ENCODE data around the gene PLXNA4.

PLXNA4 gene

GRCh38 chr7:132247995-132248618, 328.2 kb downstream of the PLXNA4 start:
- Histone ChIP-seq H3K9ac (ENCODE audit: low read length) (no peak overlapping the region), H3K9me3 (ENCODE audit: low read length) (no peaks in the 10 kb centered on the region), H3K36me3 (ENCODE audit: insufficient read depth, low read length) (no peaks in the 10 kb centered on the region), H3K4me3 (ENCODE audit: low read depth in 1 of 2, low read length in 2 of 2) (no peak overlapping the region), H3K4me1 (ENCODE audit: insufficient read depth, low read length) (peaks cover 21% of the 10 kb centered on the region), H3K27ac (ENCODE audit: low read depth, low read length) (no peak overlapping the region), H3K27me3 (ENCODE audit: control insufficient read depth in 1 of 2, insufficient read depth in 2 of 2, low read length in 2 of 2) (no peaks in the 10 kb centered on the region)

GRCh38 chr7:132246591-132246990, 329.7 kb downstream of the PLXNA4 start:
- H3K36me3 ChIP-seq (ENCODE audit: insufficient read depth, low read length) = no peaks in the 10 kb centered on the region
- H3K4me1 ChIP-seq (ENCODE audit: insufficient read depth, low read length) = peaks cover 16% of the 10 kb centered on the region
- H3K9ac ChIP-seq (ENCODE audit: low read length) = no peak overlapping the region

GRCh38 chr7:132245539-132245938, 330.7 kb downstream of the PLXNA4 start:
- Histone ChIP-seq H3K9ac (ENCODE audit: low read length) (no peak overlapping the region), H3K27me3 (ENCODE audit: control insufficient read depth in 1 of 2, insufficient read depth in 2 of 2, low read length in 2 of 2) (no peaks in the 10 kb centered on the region), H3K27ac (ENCODE audit: low read depth, low read length) (no peak overlapping the region), H3K9me3 (ENCODE audit: low read length) (no peaks in the 10 kb centered on the region), H3K36me3 (ENCODE audit: insufficient read depth, low read length) (no peaks in the 10 kb centered on the region), H3K4me3 (ENCODE audit: low read depth in 1 of 2, low read length in 2 of 2) (no peak overlapping the region), H3K4me1 (ENCODE audit: insufficient read depth, low read length) (peaks cover 6% of the 10 kb centered on the region)

More at GRCh38 chr7:132246591-132246990, 329.7 kb downstream of the PLXNA4 start:
- no peaks in the 10 kb centered on the region for H3K9me3 ChIP-seq (ENCODE audit: low read length)
- no peaks in the 10 kb centered on the region for H3K27me3 ChIP-seq (ENCODE audit: control insufficient read depth in 1 of 2, insufficient read depth in 2 of 2, low read length in 2 of 2)
- no peak overlapping the region for H3K4me3 ChIP-seq (ENCODE audit: low read depth in 1 of 2, low read length in 2 of 2)
- H3K27ac ChIP-seq (ENCODE audit: low read depth, low read length) = no peak overlapping the region

- no peaks in the 10 kb centered on the region for H3K36me3 ChIP-seq (ENCODE audit: insufficient read depth, low read length)
- H3K27ac ChIP-seq (ENCODE audit: low read depth, low read length) = no peak overlapping the region
- H3K9ac ChIP-seq (ENCODE audit: low read length) = no peak overlapping the region
- no peak overlapping the region for H3K4me3 ChIP-seq (ENCODE audit: low read depth in 1 of 2, low read length in 2 of 2)
- H3K27me3 ChIP-seq (ENCODE audit: control insufficient read depth in 1 of 2, insufficient read depth in 2 of 2, low read length in 2 of 2) = no peaks in the 10 kb centered on the region
- H3K9me3 ChIP-seq (ENCODE audit: low read length) = no peaks in the 10 kb centered on the region
- H3K4me1 ChIP-seq (ENCODE audit: insufficient read depth, low read length) = peaks cover under 1% of the 10 kb centered on the region
These were observed 331.3 kb downstream of the PLXNA4 start for GRCh38 chr7:132244903-132245480.

GRCh38 chr7:132243463-132243862, 332.8 kb downstream of the PLXNA4 start:
- H3K27me3 ChIP-seq (ENCODE audit: control insufficient read depth in 1 of 2, insufficient read depth in 2 of 2, low read length in 2 of 2) = no peaks in the 10 kb centered on the region
- H3K4me3 ChIP-seq (ENCODE audit: low read depth in 1 of 2, low read length in 2 of 2) = no peak overlapping the region
- H3K36me3 ChIP-seq (ENCODE audit: insufficient read depth, low read length) = no peaks in the 10 kb centered on the region
- H3K4me1 ChIP-seq (ENCODE audit: insufficient read depth, low read length) = no peaks in the 10 kb centered on the region
- H3K27ac ChIP-seq (ENCODE audit: low read depth, low read length) = no peak overlapping the region
- no peak overlapping the region for H3K9ac ChIP-seq (ENCODE audit: low read length)
- no peaks in the 10 kb centered on the region for H3K9me3 ChIP-seq (ENCODE audit: low read length)

- Histone ChIP-seq H3K27ac (ENCODE audit: low read depth, low read length) (no peak overlapping the region), H3K27me3 (ENCODE audit: control insufficient read depth in 1 of 2, insufficient read depth in 2 of 2, low read length in 2 of 2) (no peaks in the 10 kb centered on the region), H3K4me1 (ENCODE audit: insufficient read depth, low read length) (no peaks in the 10 kb centered on the region), H3K36me3 (ENCODE audit: insufficient read depth, low read length) (no peaks in the 10 kb centered on the region), H3K9ac (ENCODE audit: low read length) (no peak overlapping the region), H3K9me3 (ENCODE audit: low read length) (no peaks in the 10 kb centered on the region), H3K4me3 (ENCODE audit: low read depth in 1 of 2, low read length in 2 of 2) (no peak overlapping the region)
These were observed 333.2 kb downstream of the PLXNA4 start for GRCh38 chr7:132243051-132243450.

DNA sequence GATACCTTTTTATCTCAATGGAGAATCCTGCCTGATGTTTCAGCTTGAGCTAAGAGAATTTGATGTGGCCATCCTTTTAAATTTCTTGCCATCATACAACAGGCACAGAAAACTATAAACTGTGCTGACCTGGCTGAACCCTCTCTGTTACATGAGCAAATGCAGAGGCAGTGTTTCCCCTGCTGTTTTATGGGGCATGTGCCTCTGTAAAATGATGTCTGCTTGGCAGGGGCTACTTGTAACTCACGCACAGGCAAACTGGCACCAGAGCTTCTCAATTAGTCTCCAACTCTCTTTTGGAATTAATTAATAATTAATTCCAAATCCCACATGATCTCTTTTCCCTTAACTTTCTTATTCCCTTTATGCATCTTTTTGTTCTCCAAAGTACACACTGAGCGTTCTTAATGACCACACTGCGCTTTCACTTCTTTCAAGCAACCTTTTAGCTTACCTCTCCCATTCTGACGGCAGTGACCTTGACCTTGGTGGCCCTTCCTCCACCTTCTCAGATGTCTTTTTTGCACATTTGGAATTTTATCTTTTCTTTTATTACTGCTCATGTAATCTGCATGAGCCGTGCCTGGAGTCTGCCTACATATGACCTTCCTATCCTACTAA, 334.0 kb downstream of the PLXNA4 start:
- Histone ChIP-seq H3K4me3 (ENCODE audit: low read depth in 1 of 2, low read length in 2 of 2) (no peak overlapping the region), H3K9me3 (ENCODE audit: low read length) (no peaks in the 10 kb centered on the region), H3K27me3 (ENCODE audit: control insufficient read depth in 1 of 2, insufficient read depth in 2 of 2, low read length in 2 of 2) (no peaks in the 10 kb centered on the region), H3K36me3 (ENCODE audit: insufficient read depth, low read length) (no peaks in the 10 kb centered on the region), H3K4me1 (ENCODE audit: insufficient read depth, low read length) (no peaks in the 10 kb centered on the region), H3K9ac (ENCODE audit: low read length) (no peak overlapping the region), H3K27ac (ENCODE audit: low read depth, low read length) (no peak overlapping the region)

GRCh38 chr7:132240821-132241422, 335.3 kb downstream of the PLXNA4 start:
- no peak overlapping the region for H3K4me3 ChIP-seq (ENCODE audit: low read depth in 1 of 2, low read length in 2 of 2)
- H3K9me3 ChIP-seq (ENCODE audit: low read length) = no peaks in the 10 kb centered on the region
- no peak overlapping the region for H3K9ac ChIP-seq (ENCODE audit: low read length)
- no peaks in the 10 kb centered on the region for H3K4me1 ChIP-seq (ENCODE audit: insufficient read depth, low read length)
- H3K27ac ChIP-seq (ENCODE audit: low read depth, low read length) = no peak overlapping the region
- no peaks in the 10 kb centered on the region for H3K36me3 ChIP-seq (ENCODE audit: insufficient read depth, low read length)
- no peaks in the 10 kb centered on the region for H3K27me3 ChIP-seq (ENCODE audit: control insufficient read depth in 1 of 2, insufficient read depth in 2 of 2, low read length in 2 of 2)

- H3K27me3 ChIP-seq (ENCODE audit: control insufficient read depth in 1 of 2, insufficient read depth in 2 of 2, low read length in 2 of 2) = no peaks in the 10 kb centered on the region
- H3K27ac ChIP-seq (ENCODE audit: low read depth, low read length) = no peak overlapping the region
- no peak overlapping the region for H3K9ac ChIP-seq (ENCODE audit: low read length)
- no peaks in the 10 kb centered on the region for H3K36me3 ChIP-seq (ENCODE audit: insufficient read depth, low read length)
- no peaks in the 10 kb centered on the region for H3K4me1 ChIP-seq (ENCODE audit: insufficient read depth, low read length)
- no peaks in the 10 kb centered on the region for H3K9me3 ChIP-seq (ENCODE audit: low read length)
- no peak overlapping the region for H3K4me3 ChIP-seq (ENCODE audit: low read depth in 1 of 2, low read length in 2 of 2)
These were observed 336.0 kb downstream of the PLXNA4 start for GRCh38 chr7:132240262-132240661.

DNA sequence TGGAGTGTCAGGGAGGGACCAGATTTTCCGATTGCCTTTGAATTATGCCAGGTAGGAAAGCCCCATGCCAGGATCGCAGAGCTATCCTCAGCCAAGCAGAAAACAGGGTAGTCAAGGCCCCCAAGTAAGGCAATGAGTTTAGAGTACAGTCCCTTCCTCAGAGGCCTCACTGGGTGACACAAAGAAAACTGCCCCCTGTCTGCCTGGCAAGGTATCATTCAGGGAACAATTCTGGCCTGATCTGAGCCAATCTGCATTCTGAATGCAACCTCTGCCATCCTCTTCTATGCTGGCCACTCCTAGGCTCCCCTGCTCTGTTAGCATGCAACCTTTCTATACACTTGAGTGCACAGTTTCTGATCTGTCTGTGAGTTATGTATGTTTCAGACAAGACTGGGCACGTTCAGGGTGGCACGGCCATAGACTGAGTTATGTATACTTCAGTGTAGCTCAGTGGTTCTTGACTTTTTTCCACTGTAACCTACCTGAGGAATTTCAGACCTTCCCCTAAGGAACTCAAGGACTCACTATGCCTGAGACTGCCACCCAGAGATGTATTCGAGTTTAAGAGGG, 336.8 kb downstream of the PLXNA4 start:
- Histone ChIP-seq H3K36me3 (ENCODE audit: insufficient read depth, low read length) (no peaks in the 10 kb centered on the region), H3K9me3 (ENCODE audit: low read length) (no peaks in the 10 kb centered on the region), H3K27me3 (ENCODE audit: control insufficient read depth in 1 of 2, insufficient read depth in 2 of 2, low read length in 2 of 2) (no peaks in the 10 kb centered on the region), H3K9ac (ENCODE audit: low read length) (no peak overlapping the region), H3K27ac (ENCODE audit: low read depth, low read length) (no peak overlapping the region), H3K4me1 (ENCODE audit: insufficient read depth, low read length) (no peaks in the 10 kb centered on the region), H3K4me3 (ENCODE audit: low read depth in 1 of 2, low read length in 2 of 2) (no peak overlapping the region)

DNA sequence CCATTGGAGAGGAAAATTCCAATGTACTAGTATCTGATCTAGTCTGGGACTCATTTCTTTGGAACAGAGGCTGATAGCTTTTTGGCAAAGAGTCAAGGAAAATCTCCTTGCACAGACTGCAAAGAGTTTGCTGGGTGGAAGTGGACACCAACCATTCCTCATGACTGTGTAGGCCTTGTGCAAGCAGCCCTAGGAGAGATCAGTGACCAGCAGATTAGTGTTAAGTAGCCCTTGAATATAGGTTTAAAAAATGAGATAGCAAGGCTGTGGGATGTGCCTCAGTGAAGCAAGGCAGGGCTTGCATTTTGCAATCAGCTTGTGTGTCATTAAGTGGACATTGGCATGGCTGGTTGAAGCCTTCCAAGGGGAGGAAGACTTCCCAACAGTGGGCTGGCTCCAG, 341.6 kb downstream of the PLXNA4 start:
- Histone ChIP-seq H3K4me3 (ENCODE audit: low read depth in 1 of 2, low read length in 2 of 2) (no peak overlapping the region), H3K27me3 (ENCODE audit: control insufficient read depth in 1 of 2, insufficient read depth in 2 of 2, low read length in 2 of 2) (no peaks in the 10 kb centered on the region), H3K4me1 (ENCODE audit: insufficient read depth, low read length) (no peaks in the 10 kb centered on the region), H3K9me3 (ENCODE audit: low read length) (no peaks in the 10 kb centered on the region), H3K27ac (ENCODE audit: low read depth, low read length) (no peak overlapping the region), H3K36me3 (ENCODE audit: insufficient read depth, low read length) (no peaks in the 10 kb centered on the region), H3K9ac (ENCODE audit: low read length) (no peak overlapping the region)

All from muscle layer of colon (tissue), 2 donors.